Neutrophil (primary cell): ENCODE data around the gene CD151.

Experiments
- H3K27ac ChIP-seq: fragments of 200-600 bp; sonication (generic); 2 replicates; pipeline ENCODE4 v1.5.1; 2016; ENCODE audit warnings: mild to moderate bottlenecking, moderate library complexity
- H3K27me3 ChIP-seq: fragments of 200-600 bp; sonication (generic); 2 replicates; pipeline ENCODE4 v1.6.0; 2016; ENCODE audit warnings: mild to moderate bottlenecking
- H3K36me3 ChIP-seq: fragments of 200-600 bp; sonication (generic); 2 replicates; pipeline ENCODE4 v1.5.1; 2017
- H3K4me1 ChIP-seq, 2 experiments: fragments of 200-600 bp in 1 of 2; sonication (generic) in 1 of 2; 1 replicate in 1 of 2; 2 replicates in 1 of 2; pipeline versions ENCODE4 v1.5.1 to v1.6.1; 2013 to 2016; ENCODE audit warnings: low read depth in 1 of 2, low read length in 1 of 2, mild to moderate bottlenecking in 1 of 2, moderate library complexity in 1 of 2; ENCODE audit not compliant: control insufficient read depth in 1 of 2, insufficient read depth in 1 of 2
- H3K4me3 ChIP-seq, 2 experiments: fragments of 200-600 bp in 1 of 2; sonication (generic) in 1 of 2; 1 replicate in 1 of 2; 2 replicates in 1 of 2; pipeline ENCODE4 v1.5.1; 2013 to 2016; ENCODE audit warnings: low read depth in 1 of 2, low read length in 1 of 2, mild to moderate bottlenecking in 1 of 2, moderate library complexity in 1 of 2
- H3K9me3 ChIP-seq: fragments of 200-600 bp; sonication (generic); 2 replicates; pipeline ENCODE4 v1.5.1; 2016
- CTCF ChIP-seq: fragments of 200-600 bp; sonication (generic); IDR thresholded peaks from 2 replicates; pipeline ENCODE4 v1.5.1; 2016; ENCODE audit warnings: antibody characterized with exemption

The CD151 gene

DNA sequence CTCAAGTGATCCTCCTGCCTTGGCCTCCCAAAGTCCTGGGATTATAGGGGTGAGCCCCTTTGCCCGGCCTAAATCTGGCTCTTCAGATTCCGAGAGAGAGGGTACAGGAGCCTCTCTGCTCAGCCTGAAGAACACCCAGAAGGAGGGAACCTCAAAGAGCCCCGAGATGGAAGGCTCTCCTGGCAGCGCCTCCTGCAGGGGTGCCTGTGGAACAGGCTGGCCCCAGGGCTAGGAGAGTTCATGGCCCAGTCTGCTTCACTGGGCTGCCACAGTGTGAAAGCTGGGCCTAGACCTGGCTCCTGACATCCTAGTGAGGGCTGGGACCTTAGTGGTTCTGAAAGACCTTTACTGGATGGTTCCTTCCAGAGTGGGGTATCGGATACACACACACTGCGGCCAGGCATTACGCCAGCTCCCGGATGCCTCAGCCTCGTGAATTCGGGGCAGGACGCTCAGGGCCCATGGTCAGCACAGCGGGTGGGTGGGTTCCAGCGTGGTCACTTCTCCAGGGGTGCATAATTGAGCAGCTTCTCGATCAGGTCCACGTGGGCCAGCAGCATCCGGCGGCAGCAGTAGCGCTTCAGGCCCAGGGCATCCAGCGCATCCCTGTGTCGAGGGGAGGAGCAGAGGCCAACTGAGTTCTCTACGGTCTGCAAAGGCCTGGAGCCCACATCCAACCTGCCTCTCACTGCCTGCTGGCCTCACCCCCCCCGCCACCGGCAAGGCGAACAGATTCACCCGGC lies 7.3 kb downstream of the CD151 start:
- peaks cover 46% of the 10 kb centered on the region for H3K36me3 ChIP-seq
- H3K27me3 ChIP-seq, result peaks cover 27% of the 10 kb centered on the region
- H3K9me3 ChIP-seq, result no peaks in the 10 kb centered on the region
- TF ChIP-seq CTCF, result no peak
- H3K4me3 ChIP-seq, result no peak overlapping the region
- H3K27ac ChIP-seq, result no peak overlapping the region
- peaks cover 30 to 45% of the 10 kb centered on the region in 2 experiments for H3K4me1 ChIP-seq

GRCh38 chr11:841981-842369 lies 9.2 kb downstream of the CD151 start:
- Histone ChIP-seq H3K36me3 (peaks cover 37% of the 10 kb centered on the region), H3K27me3 (peaks cover 43% of the 10 kb centered on the region), H3K27ac (peak overlapping the region; percentile 93), H3K4me1 (peaks cover 29 to 42% of the 10 kb centered on the region in 2 experiments), H3K4me3 (peak overlapping the region; percentile 71 to 75), H3K9me3 (no peaks in the 10 kb centered on the region)
- TF ChIP-seq CTCF, result no peak

GRCh38 chr11:842370-843002 lies 9.7 kb downstream of the CD151 start, which contains the start of the genes POLR2L and TSPAN4:
Gene POLR2L (minus strand): TSS chr11:842529. CDS start chr11:842508, 21 bp downstream.
Gene TSPAN4 (plus strand): TSS chr11:842852. CDS start chr11:850305, 7,453 bp downstream.
- Histone ChIP-seq H3K36me3 (peaks cover 31% of the 10 kb centered on the region), H3K4me1 (peaks cover 29 to 42% of the 10 kb centered on the region in 2 experiments), H3K27me3 (peaks cover 48% of the 10 kb centered on the region), H3K4me3 (peak within 1 kb of the TSS; percentile 71 to 75), H3K27ac (peak within 1 kb of the TSS; percentile 93), H3K9me3 (no peaks in the 10 kb centered on the region)
- no peak for TF ChIP-seq CTCF

DNA sequence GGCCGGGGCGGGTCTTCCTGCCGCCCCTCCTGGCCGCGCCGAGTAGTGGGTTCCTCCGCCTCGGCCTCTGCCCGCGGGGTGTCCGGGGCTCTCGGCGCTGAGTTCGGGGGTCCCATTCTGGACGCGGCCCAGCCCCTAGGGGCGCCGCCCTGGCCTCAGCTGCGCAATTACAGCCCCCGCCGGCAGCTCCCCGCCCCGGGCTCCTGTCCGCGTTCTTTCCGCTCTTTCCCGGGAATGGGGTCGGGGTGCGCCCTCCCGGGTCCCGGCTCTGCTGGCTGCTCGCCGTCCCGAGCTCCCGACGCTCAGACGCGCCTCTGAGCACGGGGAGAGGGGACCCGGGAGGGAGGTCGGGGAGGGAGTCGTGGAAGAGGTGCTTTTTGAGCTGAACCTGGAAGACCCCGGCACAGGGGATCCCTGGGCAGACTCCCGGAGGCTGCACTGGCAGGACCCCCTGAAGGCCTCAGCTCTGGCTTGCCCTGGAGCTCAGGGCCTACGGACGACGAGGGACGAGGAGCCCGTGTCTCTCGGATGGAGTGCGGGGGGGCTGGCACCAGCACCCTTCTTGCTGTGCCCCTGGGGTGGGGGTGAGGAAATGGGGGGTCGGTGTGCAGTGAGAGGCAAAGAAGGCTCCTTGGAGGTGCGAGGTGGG lies 10.5 kb downstream of the CD151 start:
- Histone ChIP-seq H3K9me3 (no peaks in the 10 kb centered on the region), H3K36me3 (peaks cover 24% of the 10 kb centered on the region), H3K4me3 (peak overlapping the region; percentile 71 to 75), H3K27me3 (peaks cover 55% of the 10 kb centered on the region), H3K27ac (no peak overlapping the region), H3K4me1 (peaks cover 30 to 44% of the 10 kb centered on the region in 2 experiments)
- TF ChIP-seq CTCF, result no peak

DNA sequence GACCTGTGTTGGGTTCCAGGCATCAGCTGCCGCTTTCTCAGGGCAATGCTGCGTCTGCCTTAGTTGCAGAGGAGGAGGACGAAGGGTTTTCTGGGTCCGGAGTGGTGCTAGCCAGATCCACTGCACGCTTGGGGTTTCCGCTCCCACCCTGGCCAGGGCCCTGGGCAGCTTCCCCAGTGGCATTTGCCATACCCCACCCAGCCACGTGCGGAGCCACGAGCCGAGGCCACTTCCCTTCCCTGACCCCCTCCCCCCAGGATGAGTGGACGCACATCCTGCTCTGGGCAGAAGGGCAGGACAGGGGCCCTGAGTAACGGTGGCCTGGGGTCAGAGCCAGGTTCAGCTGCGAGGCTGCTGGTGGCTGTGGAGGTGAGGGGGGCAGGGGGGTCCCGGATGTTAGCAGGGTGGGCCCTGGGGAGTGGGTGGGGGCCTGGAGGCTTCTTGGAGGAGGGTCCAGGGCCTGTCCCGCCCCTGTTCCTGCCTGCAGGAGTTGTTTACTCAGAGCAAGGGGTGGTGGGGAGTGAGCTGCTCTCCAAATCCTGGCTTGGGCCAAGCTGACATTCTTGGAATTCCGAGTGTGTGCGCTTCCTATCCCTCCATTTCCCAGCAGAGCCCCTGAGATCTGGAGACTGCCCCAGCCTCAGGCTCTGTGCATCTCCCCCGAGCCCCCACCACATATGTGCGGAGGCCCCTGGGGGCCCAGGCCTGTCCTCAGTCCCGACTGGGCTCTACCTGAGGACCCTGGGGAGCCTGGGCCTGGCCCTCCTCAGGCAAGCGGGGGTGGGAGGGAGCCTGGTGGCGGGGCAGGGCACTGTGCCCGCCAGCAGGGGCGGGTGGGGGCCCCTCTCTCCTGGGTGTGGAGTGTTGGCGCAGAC lies 11.3 kb downstream of the CD151 start:
- no peak for TF ChIP-seq CTCF
- H3K27ac ChIP-seq, result no peak overlapping the region
- H3K4me1 ChIP-seq, result peaks cover 38 to 53% of the 10 kb centered on the region in 2 experiments
- no peaks in the 10 kb centered on the region for H3K9me3 ChIP-seq
- H3K4me3 ChIP-seq, result no peak overlapping the region
- H3K36me3 ChIP-seq, result peaks cover 16% of the 10 kb centered on the region
- peaks cover 64% of the 10 kb centered on the region for H3K27me3 ChIP-seq
